Endothelial cell (in vitro differentiated cells): Measurements from ENCODE around the gene SFTPD. TPM values are rescaled to one million over a fixed set of nuclear protein-coding genes. Genes with fewer than 3 reads are reported as not detected.

Experiments used
- DNase-seq: peaks from one replicate; pipeline ENCODE4 v3.0.0; 2021; ENCODE audit warnings: low spot score
- H3K27ac Mint-ChIP-seq: one replicate; pipeline ENCODE4 v1.8.0; 2021; ENCODE audit warnings: mixed read lengths, inconsistent platforms; ENCODE audit not compliant: unreplicated experiment
- H3K27me3 Mint-ChIP-seq: one replicate; pipeline ENCODE4 v1.8.0; 2021; ENCODE audit warnings: mild to moderate bottlenecking, moderate library complexity, mixed read lengths, inconsistent platforms; ENCODE audit not compliant: unreplicated experiment
- H3K36me3 Mint-ChIP-seq: one replicate; pipeline ENCODE4 v1.8.0; 2021; ENCODE audit warnings: mild to moderate bottlenecking, low read depth, mixed read lengths, inconsistent platforms; ENCODE audit not compliant: unreplicated experiment
- H3K4me1 Mint-ChIP-seq: one replicate; pipeline ENCODE4 v1.8.0; 2021; ENCODE audit warnings: mild to moderate bottlenecking, mixed read lengths, inconsistent platforms; ENCODE audit not compliant: unreplicated experiment
- H3K4me3 Mint-ChIP-seq: one replicate; pipeline ENCODE4 v1.8.0; 2021; ENCODE audit warnings: mild to moderate bottlenecking, mixed read lengths, inconsistent platforms; ENCODE audit not compliant: unreplicated experiment
- H3K9me3 Mint-ChIP-seq: one replicate; pipeline ENCODE4 v1.8.0; 2021; ENCODE audit warnings: mixed read lengths, inconsistent platforms; ENCODE audit not compliant: unreplicated experiment
- CTCF ChIP-seq: fragments of 200-600 bp; sonication (generic); IDR thresholded peaks from one replicate; pipeline ENCODE4 v1.5.0; 2021; ENCODE audit warnings: antibody characterized with exemption; ENCODE audit not compliant: unreplicated experiment
- total RNA-seq: library from RNA; stranded (reverse); fragmentation: NEBNext Ultra II Directional; extraction: Animal tissue kit (Norgen Biotek cat#: 25700); gene quantifications from one replicate; pipeline ENCODE4 v1.2.1, GENCODE V29; 2021; ENCODE audit not compliant: unreplicated experiment

Gene SFTPD
- total RNA-seq, 1 donor from 2014 or later, result 0.31 TPM

GRCh38 chr10:79941146-79941545 lies 7.8 kb downstream of the SFTPD start:
- peaks cover 21% of the 10 kb centered on the region for H3K36me3 Mint-ChIP-seq
- no peak for DNase-seq
- H3K27me3 Mint-ChIP-seq, result peaks cover 23% of the 10 kb centered on the region
- H3K9me3 Mint-ChIP-seq, result no peaks in the 10 kb centered on the region
- peaks cover 19% of the 10 kb centered on the region for H3K4me1 Mint-ChIP-seq
- no peak overlapping the region for H3K27ac Mint-ChIP-seq
- H3K4me3 Mint-ChIP-seq, result no peak overlapping the region
- TF ChIP-seq CTCF, result no peak

GRCh38 chr10:79940431-79940830 lies 8.5 kb downstream of the SFTPD start:
- peak overlapping the region; percentile 9 for H3K27ac Mint-ChIP-seq

GRCh38 chr10:79939969-79940368 lies 8.9 kb downstream of the SFTPD start:
- no peak for TF ChIP-seq CTCF

More at GRCh38 chr10:79940431-79940830, 8.5 kb downstream of the SFTPD start:
- no peak for TF ChIP-seq CTCF
- peak; percentile 1 for DNase-seq
- H3K4me3 Mint-ChIP-seq, result no peak overlapping the region
- H3K9me3 Mint-ChIP-seq, result no peaks in the 10 kb centered on the region
- H3K36me3 Mint-ChIP-seq, result peaks cover 23% of the 10 kb centered on the region
- peaks cover 19% of the 10 kb centered on the region for H3K4me1 Mint-ChIP-seq
- H3K27me3 Mint-ChIP-seq, result peaks cover 21% of the 10 kb centered on the region

GRCh38 chr10:79938728-79939406 lies 10.0 kb downstream of the SFTPD start:
- peaks cover 25% of the 10 kb centered on the region for H3K36me3 Mint-ChIP-seq
- H3K27me3 Mint-ChIP-seq, result peaks cover 15% of the 10 kb centered on the region
- H3K27ac Mint-ChIP-seq, result peak overlapping the region; percentile 82
- no peak overlapping the region for H3K4me3 Mint-ChIP-seq
- no peak for TF ChIP-seq CTCF
- peaks cover 19% of the 10 kb centered on the region for H3K4me1 Mint-ChIP-seq
- DNase-seq, result peak; percentile 22
- H3K9me3 Mint-ChIP-seq, result no peaks in the 10 kb centered on the region

More at GRCh38 chr10:79939969-79940368, 8.9 kb downstream of the SFTPD start:
- Mint-ChIP-seq H3K4me1 (peaks cover 19% of the 10 kb centered on the region), H3K36me3 (peaks cover 25% of the 10 kb centered on the region), H3K4me3 (no peak overlapping the region), H3K27me3 (peaks cover 21% of the 10 kb centered on the region), H3K27ac (no peak overlapping the region), H3K9me3 (no peaks in the 10 kb centered on the region)
- peak; percentile 0 for DNase-seq

- H3K27me3 Mint-ChIP-seq, result peaks cover 15% of the 10 kb centered on the region
- peak overlapping the region; percentile 11 for H3K4me3 Mint-ChIP-seq
- peak; percentile 2 for DNase-seq
- peaks cover 25% of the 10 kb centered on the region for H3K36me3 Mint-ChIP-seq
- H3K4me1 Mint-ChIP-seq, result peaks cover 19% of the 10 kb centered on the region
- no peak for TF ChIP-seq CTCF
- H3K9me3 Mint-ChIP-seq, result no peaks in the 10 kb centered on the region
- no peak overlapping the region for H3K27ac Mint-ChIP-seq
Measured at GRCh38 chr10:79937701-79938151, 11.2 kb downstream of the SFTPD start.
